ENCODE results near the gene EHMT1. TPM values are rescaled to one million over a fixed set of nuclear protein-coding genes. Genes with fewer than 3 reads are reported as not detected.

The EHMT1 gene
- total RNA-seq, 2 donors from 2014 or later: 56.2 to 97.9 TPM

GRCh38 chr9:137671721-137672120 is 52.9 kb downstream of the EHMT1 start:
- no peaks in the 10 kb centered on the region for H3K27me3 ChIP-seq
- no peaks in the 10 kb centered on the region for H3K36me3 ChIP-seq
- H3K4me1 ChIP-seq: peaks cover 7% of the 10 kb centered on the region
- TF ChIP-seq, protein P1, sequence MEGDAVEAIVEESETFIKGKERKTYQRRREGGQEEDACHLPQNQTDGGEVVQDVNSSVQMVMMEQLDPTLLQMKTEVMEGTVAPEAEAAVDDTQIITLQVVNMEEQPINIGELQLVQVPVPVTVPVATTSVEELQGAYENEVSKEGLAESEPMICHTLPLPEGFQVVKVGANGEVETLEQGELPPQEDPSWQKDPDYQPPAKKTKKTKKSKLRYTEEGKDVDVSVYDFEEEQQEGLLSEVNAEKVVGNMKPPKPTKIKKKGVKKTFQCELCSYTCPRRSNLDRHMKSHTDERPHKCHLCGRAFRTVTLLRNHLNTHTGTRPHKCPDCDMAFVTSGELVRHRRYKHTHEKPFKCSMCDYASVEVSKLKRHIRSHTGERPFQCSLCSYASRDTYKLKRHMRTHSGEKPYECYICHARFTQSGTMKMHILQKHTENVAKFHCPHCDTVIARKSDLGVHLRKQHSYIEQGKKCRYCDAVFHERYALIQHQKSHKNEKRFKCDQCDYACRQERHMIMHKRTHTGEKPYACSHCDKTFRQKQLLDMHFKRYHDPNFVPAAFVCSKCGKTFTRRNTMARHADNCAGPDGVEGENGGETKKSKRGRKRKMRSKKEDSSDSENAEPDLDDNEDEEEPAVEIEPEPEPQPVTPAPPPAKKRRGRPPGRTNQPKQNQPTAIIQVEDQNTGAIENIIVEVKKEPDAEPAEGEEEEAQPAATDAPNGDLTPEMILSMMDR (IDR thresholded peaks at IDR 0.05): no peak
- H3K4me3 ChIP-seq: no peak overlapping the region
- no peak overlapping the region for H3K27ac ChIP-seq
- intact Hi-C loops (cut with DNase I): no loop called here
- no peak for DNase-seq
- no peak overlapping the region for H3K9ac ChIP-seq (ENCODE audit: low read depth in 2 of 2, low read length in 2 of 2)
- no peaks in the 10 kb centered on the region for H3K9me3 ChIP-seq

DNA sequence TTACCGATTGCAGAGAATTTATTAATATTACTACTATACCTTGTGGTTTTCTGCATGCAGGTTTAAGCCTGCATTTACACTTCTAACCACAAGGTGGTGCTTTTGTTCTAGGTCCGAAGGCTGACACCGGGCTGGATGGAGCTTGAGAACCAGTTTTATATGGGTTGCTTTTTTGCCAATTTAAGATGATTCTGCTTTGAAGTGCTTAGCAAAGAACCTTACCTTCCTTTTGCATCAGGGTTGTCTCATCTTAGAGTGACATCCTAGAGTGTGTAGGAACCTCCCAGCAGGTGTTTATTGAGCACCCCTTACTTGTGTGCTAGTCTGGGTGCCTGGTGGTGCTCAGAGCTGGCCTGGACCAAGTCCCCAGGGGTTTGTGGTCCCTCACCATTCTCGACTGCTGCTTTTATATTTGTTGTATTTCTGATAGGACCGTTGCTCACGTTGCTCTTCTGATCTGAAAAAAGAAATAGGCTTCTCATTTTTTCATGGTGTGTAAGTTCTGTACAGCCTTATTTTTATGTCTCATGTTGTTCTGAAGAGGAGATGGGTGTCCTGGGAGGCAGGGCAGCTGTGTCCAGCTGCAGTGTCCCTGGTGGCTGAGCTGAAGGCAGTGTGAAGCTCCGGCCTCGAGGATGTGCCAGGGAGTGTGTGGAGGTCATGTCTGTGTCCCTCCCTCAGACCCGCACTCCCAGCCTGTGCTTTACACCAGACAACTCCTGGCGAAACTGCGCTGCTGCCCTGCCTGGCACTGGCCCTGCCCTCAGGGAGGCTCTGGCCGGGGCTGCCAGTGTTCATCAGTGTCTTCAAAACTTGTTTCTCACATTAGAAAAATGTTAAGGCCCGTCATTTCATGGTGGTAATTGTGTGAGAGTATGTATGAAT is 54.3 kb downstream of the EHMT1 start:
- peak; percentile 47 for DNase-seq
- no peak overlapping the region for H3K9ac ChIP-seq (ENCODE audit: low read depth in 2 of 2, low read length in 2 of 2)
- H3K4me1 ChIP-seq: peaks cover 7% of the 10 kb centered on the region
- no peak overlapping the region for H3K27ac ChIP-seq
- no peaks in the 10 kb centered on the region for H3K9me3 ChIP-seq
- intact Hi-C loops (cut with DNase I): no loop called here
- H3K27me3 ChIP-seq: no peaks in the 10 kb centered on the region
- H3K36me3 ChIP-seq: no peaks in the 10 kb centered on the region
- TF ChIP-seq, protein P1 (IDR thresholded peaks at IDR 0.05): peak; percentile 81
- no peak overlapping the region for H3K4me3 ChIP-seq

DNA sequence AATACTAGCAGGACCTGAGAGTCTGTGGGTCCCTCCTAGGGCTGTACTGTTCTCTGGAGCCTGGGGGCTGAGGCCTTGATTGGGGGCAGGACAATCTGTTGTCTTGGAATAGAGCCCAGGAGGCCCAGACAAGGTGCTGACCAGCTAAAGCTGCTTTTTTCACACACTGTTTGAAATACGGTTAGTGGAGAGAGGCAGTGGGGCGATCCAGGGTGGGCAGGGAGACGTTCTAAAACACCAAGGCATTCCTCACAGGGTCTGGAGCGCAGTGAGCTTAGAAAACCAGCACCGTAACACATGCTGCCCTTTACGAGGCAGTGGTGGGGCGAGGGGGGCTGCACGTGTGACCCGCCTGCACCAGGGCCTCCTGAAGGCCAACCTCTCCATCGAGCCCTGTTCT is 55.1 kb downstream of the EHMT1 start:
- intact Hi-C loops (cut with DNase I): no loop called here
- TF ChIP-seq, protein P1 (IDR thresholded peaks at IDR 0.05): no peak
- no peaks in the 10 kb centered on the region for H3K36me3 ChIP-seq
- H3K4me3 ChIP-seq: no peak overlapping the region
- H3K9me3 ChIP-seq: no peaks in the 10 kb centered on the region
- no peak overlapping the region for H3K27ac ChIP-seq
- H3K9ac ChIP-seq (ENCODE audit: low read depth in 2 of 2, low read length in 2 of 2): no peak overlapping the region
- no peak for DNase-seq
- no peaks in the 10 kb centered on the region for H3K27me3 ChIP-seq
- peaks cover 7% of the 10 kb centered on the region for H3K4me1 ChIP-seq

- intact Hi-C loops (cut with DNase I): no loop called here
- Histone ChIP-seq H3K9me3 (no peaks in the 10 kb centered on the region), H3K27ac (no peak overlapping the region), H3K4me3 (no peak overlapping the region), H3K36me3 (no peaks in the 10 kb centered on the region), H3K4me1 (peaks cover 7% of the 10 kb centered on the region), H3K9ac (ENCODE audit: low read depth in 2 of 2, low read length in 2 of 2) (no peak overlapping the region), H3K27me3 (no peaks in the 10 kb centered on the region)
- TF ChIP-seq, protein P1 (IDR thresholded peaks at IDR 0.05): no peak
- no peak for DNase-seq
Observed at GRCh38 chr9:137674307-137674975, 55.6 kb downstream of the EHMT1 start.

- Histone ChIP-seq H3K4me3 (no peak overlapping the region), H3K27me3 (no peaks in the 10 kb centered on the region), H3K9ac (ENCODE audit: low read depth in 2 of 2, low read length in 2 of 2) (no peak overlapping the region), H3K4me1 (peaks cover 7% of the 10 kb centered on the region), H3K36me3 (no peaks in the 10 kb centered on the region), H3K27ac (no peak overlapping the region), H3K9me3 (no peaks in the 10 kb centered on the region)
- TF ChIP-seq, protein P1 (IDR thresholded peaks at IDR 0.05): no peak
- no peak for DNase-seq
- intact Hi-C loops (cut with DNase I): no loop called here
Observed at GRCh38 chr9:137674976-137675320, 56.1 kb downstream of the EHMT1 start.

Measured in colonic mucosa (tissue), 4 donors.